H1 (cell line): ENCODE results near the gene SHOC1. TPM values are rescaled to one million over a fixed set of nuclear protein-coding genes. Genes with fewer than 3 reads are reported as not detected.

ENCODE experiments used
- CTCF ChIA-PET: fragments of 300-600 bp; sonication (Branson Sonifier 250); formaldehyde crosslinking; loops from one replicate; lab custom pipeline; 2021; ENCODE audit not compliant: partially characterized antibody; lab: Charles Lee
- POLR2A ChIA-PET: fragments of 300-600 bp; sonication (Branson Sonifier 250); formaldehyde crosslinking; loops from one replicate; lab custom pipeline; 2021; ENCODE audit warnings: inconsistent platforms; ENCODE audit not compliant: partially characterized antibody; lab: Charles Lee
- DNase-seq, 2 experiments: peaks; one replicate each; pipeline versions ENCODE4 v3.0.0 to v3.0.0-alpha.2; 2010 to 2022; ENCODE audit warnings: low spot score in 2 of 2, low read depth in 1 of 2, mixed read lengths in 1 of 2
- FAIRE-seq: peaks from 2 replicates; lab custom pipeline; 2011; peaks lifted over from hg19 to GRCh38; lab: Jason Lieb, UNC
- H2AFZ ChIP-seq: 2 replicates; pipeline ENCODE4 v1.8.1; 2012; ENCODE audit warnings: low read length, inconsistent platforms
- H2AK5ac ChIP-seq: 2 replicates; pipeline ENCODE4 v1.6.1; 2013; ENCODE audit warnings: low read depth, low read length
- H2BK120ac ChIP-seq: replicated peaks from 2 replicates; pipeline ENCODE3; 2013; ENCODE audit warnings: low read depth, low read length, inconsistent platforms
- H2BK12ac ChIP-seq: 2 replicates; pipeline ENCODE4 v1.6.1; 2013; ENCODE audit warnings: low read depth, low read length
- H2BK15ac ChIP-seq: 2 replicates; pipeline ENCODE4 v1.6.1; 2013; ENCODE audit warnings: low read length
- H2BK20ac ChIP-seq: 2 replicates; pipeline ENCODE4 v1.6.1; 2013; ENCODE audit warnings: low read length
- H2BK5ac ChIP-seq: 2 replicates; pipeline ENCODE4 v1.6.1; 2013; ENCODE audit warnings: low read depth, low read length
- H3K14ac ChIP-seq: 2 replicates; pipeline ENCODE4 v1.6.1; 2013; ENCODE audit warnings: inconsistent platforms; ENCODE audit not compliant: insufficient read length
- H3K18ac ChIP-seq: 2 replicates; pipeline ENCODE4 v1.6.1; 2013; ENCODE audit warnings: low read length; ENCODE audit errors: extremely low read depth
- H3K23ac ChIP-seq: 2 replicates; pipeline ENCODE4 v1.6.1; 2013; ENCODE audit warnings: inconsistent platforms; ENCODE audit not compliant: insufficient read length
- H3K23me2 ChIP-seq: 2 replicates; pipeline ENCODE4 v1.6.1; 2013; ENCODE audit warnings: low read depth, low read length
- H3K27ac ChIP-seq: 2 replicates; pipeline ENCODE4 v1.6.1; 2011; ENCODE audit warnings: low read depth, low read length, inconsistent platforms
- H3K27me3 ChIP-seq, 4 experiments: replicated peaks in 1 of 4; 1 replicate in 1 of 4; 2 replicates in 3 of 4; pipeline versions ENCODE4 v1.6.1 to v1.8.1; 2011 to 2013; ENCODE audit warnings: low read length in 3 of 4, mild to moderate bottlenecking in 3 of 4, inconsistent platforms in 2 of 4, mixed read lengths in 2 of 4, moderate library complexity in 1 of 4; ENCODE audit not compliant: control insufficient read depth in 3 of 4, insufficient read depth in 3 of 4; ENCODE audit errors: extremely low read depth in 1 of 4
- H3K36me3 ChIP-seq, 4 experiments: 2 replicates each; pipeline versions ENCODE4 v1.6.1 to v1.8.1; 2011 to 2013; ENCODE audit warnings: mild to moderate bottlenecking in 4 of 4, low read length in 3 of 4, moderate library complexity in 2 of 4, control low read depth in 1 of 4, inconsistent platforms in 1 of 4; ENCODE audit not compliant: insufficient read depth in 4 of 4, control insufficient read depth in 2 of 4
- H3K4ac ChIP-seq: replicated peaks from 2 replicates; pipeline ENCODE3; 2013; ENCODE audit warnings: low read length, low read depth, mixed read lengths, inconsistent platforms; ENCODE audit not compliant: insufficient read length
- H3K4me1 ChIP-seq, 4 experiments: replicated peaks in 1 of 4; 1 replicate in 1 of 4; 2 replicates in 3 of 4; pipeline versions ENCODE4 v1.6.1 to v1.8.1; 2011 to 2013; ENCODE audit warnings: low read length in 3 of 4, inconsistent platforms in 2 of 4, mixed read lengths in 1 of 4; ENCODE audit not compliant: insufficient read depth in 4 of 4, control insufficient read depth in 3 of 4
- H3K4me2 ChIP-seq, 2 experiments: 2 replicates each; pipeline versions ENCODE4 v1.6.1 to v1.8.1; 2011 to 2013; ENCODE audit warnings: low read depth in 2 of 2, low read length in 2 of 2, control low read depth in 1 of 2, inconsistent platforms in 1 of 2, mild to moderate bottlenecking in 1 of 2; ENCODE audit not compliant: insufficient read depth in 1 of 2
- H3K4me3 ChIP-seq, 4 experiments: fragments of 200-600, 300-600 bp in 1 of 4; sonication (generic), shearing (Covaris generic), sonication (Bioruptor Twin) in 1 of 4; 2 replicates each; pipeline versions ENCODE4 v1.5.1 to v1.8.1; 2011 to 2016; ENCODE audit warnings: low read length in 4 of 4, low read depth in 3 of 4, control low read depth in 2 of 4, inconsistent platforms in 2 of 4, mild to moderate bottlenecking in 2 of 4, mixed read lengths in 1 of 4, moderate library complexity in 1 of 4; ENCODE audit not compliant: insufficient read depth in 2 of 4; ENCODE audit errors: extremely low read depth in 1 of 4
- H3K56ac ChIP-seq: replicated peaks from 2 replicates; pipeline ENCODE3; 2013; ENCODE audit warnings: low read depth, mild to moderate bottlenecking, mixed read lengths, low read length, inconsistent platforms; ENCODE audit not compliant: insufficient read length
- H3K79me1 ChIP-seq: 2 replicates; pipeline ENCODE4 v1.6.1; 2013; ENCODE audit warnings: low read depth, low read length, control low read depth
- H3K79me2 ChIP-seq, 2 experiments: 2 replicates each; pipeline versions ENCODE4 v1.6.1 to v1.8.1; 2012 to 2013; ENCODE audit warnings: low read length in 2 of 2, mild to moderate bottlenecking in 2 of 2, inconsistent platforms in 1 of 2; ENCODE audit not compliant: insufficient read depth in 2 of 2, control insufficient read depth in 1 of 2
- H3K9ac ChIP-seq, 4 experiments: replicated peaks in 1 of 4; 1 replicate in 1 of 4; 2 replicates in 3 of 4; pipeline versions ENCODE4 v1.6.1 to v1.8.1; 2011 to 2013; ENCODE audit warnings: low read depth in 3 of 4, low read length in 3 of 4, control low read depth in 2 of 4, mild to moderate bottlenecking in 2 of 4, moderate library complexity in 2 of 4, inconsistent platforms in 1 of 4; ENCODE audit errors: extremely low read depth in 1 of 4
- H3K9me3 ChIP-seq, 2 experiments: 2 replicates each; pipeline versions ENCODE4 v1.6.1 to v1.8.1; 2012 to 2013; ENCODE audit warnings: mild to moderate bottlenecking in 2 of 2, moderate library complexity in 2 of 2, control low read depth in 1 of 2, inconsistent platforms in 1 of 2, low read depth in 1 of 2, low read length in 1 of 2, mixed read lengths in 1 of 2; ENCODE audit not compliant: insufficient read depth in 2 of 2
- H4K20me1 ChIP-seq, 2 experiments: replicated peaks in 1 of 2; 2 replicates each; pipeline versions ENCODE3 to v1.8.1; 2011 to 2013; ENCODE audit warnings: inconsistent platforms in 2 of 2, low read length in 2 of 2, mild to moderate bottlenecking in 1 of 2; ENCODE audit not compliant: insufficient read depth in 2 of 2, control insufficient read depth in 1 of 2
- H4K5ac ChIP-seq: 2 replicates; pipeline ENCODE4 v1.6.1; 2013; ENCODE audit warnings: low read length, low read depth, mixed read lengths, inconsistent platforms; ENCODE audit not compliant: insufficient read length
- H4K8ac ChIP-seq: 2 replicates; pipeline ENCODE4 v1.8.0; 2013; ENCODE audit warnings: mild to moderate bottlenecking, moderate library complexity, low read length, inconsistent platforms; ENCODE audit not compliant: insufficient read depth; ENCODE audit errors: extremely low read depth
- H4K91ac ChIP-seq: replicated peaks from 2 replicates; pipeline ENCODE3; 2013; ENCODE audit warnings: low read length, mixed read lengths, inconsistent platforms; ENCODE audit not compliant: insufficient read length
- BACH1 ChIP-seq: IDR thresholded peaks from 2 replicates; pipeline ENCODE4 v1.6.1; 2012; ENCODE audit warnings: low read length, improper control_type of control experiment
- KDM5A ChIP-seq: fragments of 200-600 bp; IDR thresholded peaks from 2 replicates; pipeline ENCODE4 v1.7.1; 2012; ENCODE audit warnings: mild to moderate bottlenecking, low read length, inconsistent platforms, mixed read lengths
- RNF2 ChIP-seq: fragments of 200-900, 300-1000 bp; sonication (generic); IDR thresholded peaks from 2 replicates; pipeline ENCODE4 v1.7.1; 2016; ENCODE audit warnings: borderline replicate concordance, low read depth, mild to moderate bottlenecking, antibody characterized with exemption, low read length; ENCODE audit not compliant: poor library complexity, severe bottlenecking; ENCODE audit errors: missing control alignments
- SAP30 ChIP-seq: fragments of 300-600 bp; sonication (generic); IDR thresholded peaks from 2 replicates; pipeline ENCODE4 v1.7.1; 2012; ENCODE audit warnings: low read length, moderate library complexity, mild to moderate bottlenecking, inconsistent platforms; ENCODE audit not compliant: insufficient read depth, insufficient replicate concordance
- SIRT6 ChIP-seq: IDR thresholded peaks from one replicate; pipeline ENCODE4 v1.7.1; 2012; ENCODE audit warnings: low read length, inconsistent platforms
- YY1 ChIP-seq: IDR thresholded peaks from 2 replicates; pipeline ENCODE4 v1.6.1; 2011; ENCODE audit warnings: low read depth, mild to moderate bottlenecking, low read length
- polyA plus RNA-seq, 7 experiments: library from polyadenylated mRNA; depleted of rRNA in 3 of 7; stranded (reverse) in 5 of 7; unstranded in 2 of 7; fragments of >200 nt in 5 of 7; fragments of 200-250 nt in 2 of 7; gene quantifications; 1 replicate in 5 of 7; 2 replicates in 1 of 7; 4 replicates in 1 of 7; pipeline versions ENCODE4 v1.2.1 to v1.2.3, GENCODE V29; 2011 to 2013; ENCODE audit warnings: missing spikeins in 2 of 7, mixed read lengths in 2 of 7
- total RNA-seq: library from RNA; stranded (reverse); fragmentation: NEBNext Ultra II Directional; extraction: Animal tissue kit (Norgen Biotek cat#: 25700); gene quantifications from 2 replicates; pipeline ENCODE4 v1.2.1, GENCODE V29; 2021

The SHOC1 gene
- total and polyA plus RNA-seq, 2 of the 8 experiments (the other 6 are each of a cell fraction or from before 2014, with no cell fraction given), result not detected

GRCh38 chr9:111799506-111799905 lies 4.8 kb upstream of the SHOC1 start:
- no peak overlapping the region for H2BK15ac ChIP-seq

More at GRCh38 chr9:111799506-111799905, 4.8 kb upstream of the SHOC1 start:
- H3K27ac ChIP-seq, result no peak overlapping the region
- no peak for TF ChIP-seq SAP30
- no peak for TF ChIP-seq KDM5A
- no peak for TF ChIP-seq YY1
- TF ChIP-seq RNF2, result no peak
- no peak for TF ChIP-seq BACH1
- no peak for TF ChIP-seq SIRT6
- no peak overlapping the region for H2BK120ac ChIP-seq
- H3K18ac ChIP-seq, result no peak overlapping the region
- no peak overlapping the region for H3K4me2 ChIP-seq
- no peak overlapping the region for H2BK20ac ChIP-seq
- no peak overlapping the region for H2AK5ac ChIP-seq
- H3K56ac ChIP-seq, result no peak overlapping the region
- H3K36me3 ChIP-seq, result no peaks in the 10 kb centered on the region
- no peak overlapping the region for H3K4ac ChIP-seq
- no peak overlapping the region for H3K9ac ChIP-seq
- no peak overlapping the region for H2BK5ac ChIP-seq
- no peaks in the 10 kb centered on the region for H4K20me1 ChIP-seq
- ChIA-PET POLR2A (no interaction called here), CTCF (interaction anchor here (1.4 kb wide), 1 partner anchor 39 kb away, joined by 5 read pairs; no protein-coding TSS in a partner anchor)
- H3K27me3 ChIP-seq, result no peaks in the 10 kb centered on the region
- H3K4me3 ChIP-seq, result no peak overlapping the region
- no peak overlapping the region for H3K23ac ChIP-seq
- H3K79me1 ChIP-seq, result no peaks in the 10 kb centered on the region
- FAIRE-seq (no peak), DNase-seq (no peak)
- no peak overlapping the region for H4K8ac ChIP-seq
- H2BK12ac ChIP-seq, result no peak overlapping the region
- H3K4me1 ChIP-seq, result no peaks in the 10 kb centered on the region
- no peak overlapping the region for H4K91ac ChIP-seq
- no peak overlapping the region for H4K5ac ChIP-seq
- H3K23me2 ChIP-seq, result no peaks in the 10 kb centered on the region
- H3K9me3 ChIP-seq, result peaks cover 0 to 3% of the 10 kb centered on the region in 2 experiments; a peak in 1 of 4 replicates
- no peak overlapping the region for H3K14ac ChIP-seq
- H3K79me2 ChIP-seq, result no peaks in the 10 kb centered on the region
- no peak overlapping the region for H2AFZ ChIP-seq
